ENCODE measurements around the gene PIGK. TPM values are rescaled to one million over a fixed set of nuclear protein-coding genes. Genes with fewer than 3 reads are reported as not detected.

PIGK gene
- total RNA-seq, 4 donors from 2014 or later = 9.0 to 12.6 (median 11.2) TPM

DNA sequence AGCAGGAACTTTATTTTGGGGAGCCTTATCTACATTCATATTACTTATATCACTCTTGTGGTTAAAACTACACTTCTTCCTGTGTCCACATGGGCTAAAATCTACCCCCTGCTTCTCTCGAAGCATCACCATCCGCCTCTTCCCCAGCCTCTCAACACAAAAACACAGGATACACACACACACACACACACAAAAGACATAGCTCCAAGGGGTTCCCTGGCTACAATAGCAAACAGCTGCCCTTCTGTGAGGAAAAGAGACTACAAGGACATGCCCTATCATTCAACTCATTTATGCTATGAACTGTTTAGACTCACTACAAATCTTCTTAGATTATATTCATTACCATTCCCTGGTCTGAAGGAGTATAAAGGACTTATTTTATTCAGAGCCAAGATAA, 155.0 kb downstream of the PIGK start:
- TF ChIP-seq, protein P1, sequence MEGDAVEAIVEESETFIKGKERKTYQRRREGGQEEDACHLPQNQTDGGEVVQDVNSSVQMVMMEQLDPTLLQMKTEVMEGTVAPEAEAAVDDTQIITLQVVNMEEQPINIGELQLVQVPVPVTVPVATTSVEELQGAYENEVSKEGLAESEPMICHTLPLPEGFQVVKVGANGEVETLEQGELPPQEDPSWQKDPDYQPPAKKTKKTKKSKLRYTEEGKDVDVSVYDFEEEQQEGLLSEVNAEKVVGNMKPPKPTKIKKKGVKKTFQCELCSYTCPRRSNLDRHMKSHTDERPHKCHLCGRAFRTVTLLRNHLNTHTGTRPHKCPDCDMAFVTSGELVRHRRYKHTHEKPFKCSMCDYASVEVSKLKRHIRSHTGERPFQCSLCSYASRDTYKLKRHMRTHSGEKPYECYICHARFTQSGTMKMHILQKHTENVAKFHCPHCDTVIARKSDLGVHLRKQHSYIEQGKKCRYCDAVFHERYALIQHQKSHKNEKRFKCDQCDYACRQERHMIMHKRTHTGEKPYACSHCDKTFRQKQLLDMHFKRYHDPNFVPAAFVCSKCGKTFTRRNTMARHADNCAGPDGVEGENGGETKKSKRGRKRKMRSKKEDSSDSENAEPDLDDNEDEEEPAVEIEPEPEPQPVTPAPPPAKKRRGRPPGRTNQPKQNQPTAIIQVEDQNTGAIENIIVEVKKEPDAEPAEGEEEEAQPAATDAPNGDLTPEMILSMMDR (IDR thresholded peaks at IDR 0.05 in 4 of 5, conservative IDR thresholded peaks at IDR 0.05 in 1 of 5) = no peak
- TF ChIP-seq POLR2A (IDR thresholded peaks at IDR 0.05) = no peak
- DNase-seq = no peak
- H3K9me3 ChIP-seq = no peaks in the 10 kb centered on the region
- H3K4me3 ChIP-seq = no peak overlapping the region
- H3K36me3 ChIP-seq = no peaks in the 10 kb centered on the region
- no peak for ATAC-seq
- intact Hi-C loops (cut with DNase I; ENCODE audit: low total_unique reads) = no loop called here
- H3K27me3 ChIP-seq = no peaks in the 10 kb centered on the region
- H3K27ac ChIP-seq = no peak overlapping the region
- in situ Hi-C loops (cut with MboI; ENCODE audit: low sequenced_read_pairs in 4 of 4) = no loop called here
- H3K4me1 ChIP-seq = no peaks in the 10 kb centered on the region

DNA sequence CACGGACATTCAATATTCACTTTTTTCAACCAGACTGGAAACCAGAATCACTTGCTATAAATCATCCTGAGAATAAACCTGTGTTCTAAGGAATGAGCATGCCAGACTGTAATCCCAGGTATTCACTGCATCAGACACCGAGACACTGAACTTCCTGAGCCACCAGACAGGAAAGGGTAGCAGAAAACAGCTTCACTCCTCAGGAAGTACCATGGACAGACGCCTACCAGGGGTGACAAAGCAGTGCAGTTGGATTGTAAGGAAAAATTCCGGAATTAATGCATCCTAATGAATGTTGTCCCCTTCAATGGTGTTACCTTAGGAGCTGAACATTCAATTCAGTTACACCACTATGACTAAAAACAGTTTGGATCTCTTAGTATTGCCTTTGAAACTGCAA, 156.1 kb downstream of the PIGK start:
- Histone ChIP-seq H3K27me3 (no peaks in the 10 kb centered on the region), H3K9me3 (no peaks in the 10 kb centered on the region), H3K36me3 (no peaks in the 10 kb centered on the region), H3K4me3 (no peak overlapping the region), H3K27ac (no peak overlapping the region), H3K4me1 (no peaks in the 10 kb centered on the region)
- in situ Hi-C loops (cut with MboI; ENCODE audit: low sequenced_read_pairs in 4 of 4) = no loop called here
- ATAC-seq (no peak), DNase-seq (no peak)
- intact Hi-C loops (cut with DNase I; ENCODE audit: low total_unique reads) = no loop called here
- TF ChIP-seq POLR2A (IDR thresholded peaks at IDR 0.05) = no peak
- TF ChIP-seq, protein P1 (IDR thresholded peaks at IDR 0.05 in 4 of 5, conservative IDR thresholded peaks at IDR 0.05 in 1 of 5) = no peak

DNA sequence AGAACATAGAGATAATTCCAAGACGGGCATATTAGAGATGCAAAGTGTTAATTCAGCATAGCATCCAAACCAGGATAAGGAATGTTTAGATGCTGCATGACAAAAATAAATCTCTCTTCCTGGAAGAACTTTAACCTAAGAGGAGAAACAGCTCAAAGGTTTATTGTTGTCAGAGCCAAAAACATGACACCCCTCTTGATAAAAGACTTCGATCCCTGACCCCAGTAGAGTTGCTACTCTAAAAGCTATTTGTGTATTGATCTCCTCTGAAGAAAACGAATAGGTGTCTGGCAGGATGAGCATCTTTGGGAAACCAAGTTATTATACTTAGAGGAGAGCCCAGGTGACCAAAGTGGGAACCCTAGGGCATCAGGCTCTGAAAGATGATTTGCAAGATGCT, 158.1 kb downstream of the PIGK start:
- Histone ChIP-seq H3K36me3 (no peaks in the 10 kb centered on the region), H3K4me1 (no peaks in the 10 kb centered on the region), H3K27me3 (no peaks in the 10 kb centered on the region), H3K4me3 (no peak overlapping the region), H3K9me3 (no peaks in the 10 kb centered on the region), H3K27ac (no peak overlapping the region)
- ATAC-seq = no peak
- DNase-seq = no peak
- TF ChIP-seq, protein P1 (IDR thresholded peaks at IDR 0.05 in 4 of 5, conservative IDR thresholded peaks at IDR 0.05 in 1 of 5) = no peak
- TF ChIP-seq POLR2A (IDR thresholded peaks at IDR 0.05) = no peak
- in situ Hi-C loops (cut with MboI; ENCODE audit: low sequenced_read_pairs in 4 of 4) (no loop called here), intact Hi-C loops (cut with DNase I; ENCODE audit: low total_unique reads) (no loop called here)

DNA sequence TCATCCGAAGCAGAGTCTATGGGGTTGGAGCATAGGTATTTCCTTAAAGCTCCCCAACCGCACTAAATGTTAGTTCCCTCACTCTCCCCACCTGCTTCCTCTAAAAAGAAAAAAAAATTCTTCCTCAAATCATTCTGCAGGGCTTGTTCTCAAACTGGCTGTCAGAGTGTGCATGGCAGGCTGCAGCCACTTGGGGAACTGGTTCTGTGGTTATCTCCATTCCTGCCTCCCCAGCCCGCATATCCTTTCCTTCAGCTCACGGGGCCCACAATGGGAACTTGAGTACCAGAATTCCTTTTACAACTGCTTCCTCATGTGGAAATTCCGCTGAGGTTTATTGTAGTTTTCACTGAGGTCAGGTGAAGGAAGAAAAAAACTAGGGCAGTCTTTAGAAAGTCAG, 159.2 kb downstream of the PIGK start:
- ATAC-seq = no peak

More for the DNA sequence above, 159.2 kb downstream of the PIGK start:
- Histone ChIP-seq H3K4me3 (no peak overlapping the region), H3K4me1 (no peaks in the 10 kb centered on the region), H3K36me3 (no peaks in the 10 kb centered on the region), H3K9me3 (no peaks in the 10 kb centered on the region), H3K27ac (no peak overlapping the region), H3K27me3 (no peaks in the 10 kb centered on the region)
- no peak for DNase-seq
- TF ChIP-seq, protein P1 (IDR thresholded peaks at IDR 0.05 in 4 of 5, conservative IDR thresholded peaks at IDR 0.05 in 1 of 5) = no peak
- TF ChIP-seq POLR2A (IDR thresholded peaks at IDR 0.05) = no peak
- intact Hi-C loops (cut with DNase I; ENCODE audit: low total_unique reads) = no loop called here
- in situ Hi-C loops (cut with MboI; ENCODE audit: low sequenced_read_pairs in 4 of 4) = no loop called here
